ENCODE data around the gene PRIM1.

DNA sequence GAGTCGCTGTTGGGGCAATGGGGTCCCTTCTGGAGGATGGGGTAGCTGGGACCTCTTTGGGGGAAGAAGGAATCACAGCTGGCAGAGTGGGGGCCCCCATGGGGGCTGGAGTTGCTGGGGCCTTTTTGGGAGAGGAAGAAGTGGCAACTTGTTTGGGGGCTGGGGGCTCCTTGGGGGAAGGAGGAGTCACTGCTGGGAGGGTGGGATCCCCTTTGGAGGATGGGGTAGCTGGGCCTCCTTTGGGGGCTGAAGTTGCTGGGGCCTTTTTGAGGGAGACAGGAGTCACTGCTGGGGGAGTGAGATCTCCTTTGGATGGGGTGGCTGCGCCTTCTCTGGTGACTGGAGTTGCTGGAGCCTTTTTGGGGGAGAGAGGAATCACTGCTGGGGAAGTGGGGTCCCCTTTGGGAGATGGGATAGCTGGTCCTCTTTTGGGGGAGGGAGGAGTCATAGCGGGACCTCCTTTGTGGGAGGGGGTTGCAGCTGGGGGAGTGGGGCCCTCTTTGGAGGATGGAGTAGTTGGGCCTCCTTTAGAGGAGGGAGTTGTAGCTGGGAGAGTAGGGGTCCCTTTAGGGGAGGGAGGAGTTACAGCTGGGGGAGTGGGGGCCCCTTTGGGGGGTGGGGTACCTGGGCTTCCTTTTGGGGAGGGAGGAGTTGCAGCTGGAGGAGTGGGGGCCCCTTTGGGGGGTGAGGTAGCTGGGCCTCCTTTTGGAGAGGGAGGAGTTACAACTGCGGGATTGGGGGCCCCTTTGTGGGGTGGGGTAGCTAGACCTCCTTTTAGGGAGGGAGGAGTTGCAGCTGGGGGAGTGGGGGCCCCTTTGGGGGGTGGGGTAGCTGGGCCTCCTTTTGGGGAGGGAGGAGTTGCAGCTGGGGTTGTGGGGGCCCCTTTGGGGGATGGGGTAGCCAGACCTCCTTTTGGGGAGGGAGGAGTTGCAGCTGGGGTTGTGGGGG, 34.9 kb downstream of the PRIM1 start:
- TF ChIP-seq, protein P1, sequence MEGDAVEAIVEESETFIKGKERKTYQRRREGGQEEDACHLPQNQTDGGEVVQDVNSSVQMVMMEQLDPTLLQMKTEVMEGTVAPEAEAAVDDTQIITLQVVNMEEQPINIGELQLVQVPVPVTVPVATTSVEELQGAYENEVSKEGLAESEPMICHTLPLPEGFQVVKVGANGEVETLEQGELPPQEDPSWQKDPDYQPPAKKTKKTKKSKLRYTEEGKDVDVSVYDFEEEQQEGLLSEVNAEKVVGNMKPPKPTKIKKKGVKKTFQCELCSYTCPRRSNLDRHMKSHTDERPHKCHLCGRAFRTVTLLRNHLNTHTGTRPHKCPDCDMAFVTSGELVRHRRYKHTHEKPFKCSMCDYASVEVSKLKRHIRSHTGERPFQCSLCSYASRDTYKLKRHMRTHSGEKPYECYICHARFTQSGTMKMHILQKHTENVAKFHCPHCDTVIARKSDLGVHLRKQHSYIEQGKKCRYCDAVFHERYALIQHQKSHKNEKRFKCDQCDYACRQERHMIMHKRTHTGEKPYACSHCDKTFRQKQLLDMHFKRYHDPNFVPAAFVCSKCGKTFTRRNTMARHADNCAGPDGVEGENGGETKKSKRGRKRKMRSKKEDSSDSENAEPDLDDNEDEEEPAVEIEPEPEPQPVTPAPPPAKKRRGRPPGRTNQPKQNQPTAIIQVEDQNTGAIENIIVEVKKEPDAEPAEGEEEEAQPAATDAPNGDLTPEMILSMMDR (IDR thresholded peaks at IDR 0.05; ENCODE audit: low read depth, low read length): no peak
- no peak for TF ChIP-seq EZH2phosphoT487 (IDR thresholded peaks at IDR 0.05; ENCODE audit: low read depth)
